GM18526 (cell line): ENCODE data around the gene BPIFA3.

ENCODE experiments used
- POLR2A ChIP-seq: IDR thresholded peaks from 3 replicates; pipeline ENCODE4 v1.6.1; 2011; ENCODE audit not compliant: insufficient read length; ENCODE audit errors: extremely low read depth

BPIFA3 gene

DNA sequence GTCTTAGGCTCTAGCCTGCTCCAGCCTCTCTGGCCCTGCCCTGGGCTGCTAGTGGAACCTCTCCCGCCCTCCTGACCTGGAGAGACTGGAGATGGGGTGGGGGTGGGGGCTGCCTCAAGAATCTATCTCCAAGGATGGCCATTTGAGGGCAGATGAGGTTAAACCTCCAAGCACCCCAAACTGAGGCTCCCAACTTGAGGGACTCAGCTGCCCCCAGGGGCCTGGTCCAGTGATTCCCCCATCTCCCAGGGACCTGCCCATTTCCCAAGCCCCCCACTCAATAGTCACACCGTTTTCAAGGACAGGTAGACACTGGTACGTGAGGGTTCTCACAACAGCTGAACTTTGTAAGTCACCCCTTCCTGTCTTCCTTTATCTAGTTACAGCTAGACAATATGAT is 58.7 kb downstream of the BPIFA3 start:
- no peak for TF ChIP-seq POLR2A

DNA sequence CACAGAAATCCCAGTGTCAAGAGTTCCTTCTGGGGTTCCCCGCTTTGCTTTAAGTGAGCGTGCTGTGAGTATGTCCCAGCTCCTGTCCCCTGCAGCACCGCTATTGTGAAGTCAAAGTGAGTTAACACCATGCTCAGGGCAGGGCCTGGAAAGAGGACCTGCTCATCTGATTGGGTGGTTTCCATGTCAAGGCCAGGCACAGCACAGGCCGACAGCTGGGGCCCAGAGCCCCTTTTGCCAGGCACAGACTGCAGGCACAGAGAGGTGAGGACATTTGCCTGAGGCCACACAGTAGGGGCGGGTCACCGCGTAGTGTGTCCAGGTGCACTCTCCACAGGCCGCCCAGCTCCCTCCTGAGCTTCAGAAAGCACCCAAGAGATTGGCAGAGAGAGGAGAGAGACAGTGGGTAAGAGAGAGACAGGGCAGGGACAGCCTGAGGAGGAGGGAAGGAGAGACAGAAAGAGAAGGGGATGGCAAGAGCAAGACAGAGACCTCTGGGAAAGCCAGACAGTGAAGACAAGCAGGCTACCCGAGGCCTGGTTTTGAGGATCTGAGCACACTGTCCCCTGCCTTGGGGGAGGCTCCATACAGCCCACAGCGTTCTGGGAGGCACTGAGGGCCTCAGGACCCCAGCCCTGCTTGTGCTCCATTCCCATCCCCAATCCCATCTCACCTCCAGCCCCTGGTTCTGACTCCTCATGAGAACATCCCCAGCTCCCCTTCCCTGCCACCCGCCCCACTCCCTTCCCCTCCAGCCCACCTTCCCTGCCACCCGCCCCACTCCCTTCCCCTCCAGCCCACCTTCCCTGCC is 59.4 kb downstream of the BPIFA3 start:
- TF ChIP-seq POLR2A: no peak
